NCI-H146 (cell line): ENCODE data around the gene INPP4A.
"Not testable (repeated sequence)": the region's sequence is repeated elsewhere in the genome, so short reads cannot be mapped to it uniquely, and the experiment has no call there.

Experiments used
- DNase-seq: peaks from one replicate; lab custom pipeline; 2025; lab: John Stamatoyannopoulos, UW

The INPP4A gene

DNA sequence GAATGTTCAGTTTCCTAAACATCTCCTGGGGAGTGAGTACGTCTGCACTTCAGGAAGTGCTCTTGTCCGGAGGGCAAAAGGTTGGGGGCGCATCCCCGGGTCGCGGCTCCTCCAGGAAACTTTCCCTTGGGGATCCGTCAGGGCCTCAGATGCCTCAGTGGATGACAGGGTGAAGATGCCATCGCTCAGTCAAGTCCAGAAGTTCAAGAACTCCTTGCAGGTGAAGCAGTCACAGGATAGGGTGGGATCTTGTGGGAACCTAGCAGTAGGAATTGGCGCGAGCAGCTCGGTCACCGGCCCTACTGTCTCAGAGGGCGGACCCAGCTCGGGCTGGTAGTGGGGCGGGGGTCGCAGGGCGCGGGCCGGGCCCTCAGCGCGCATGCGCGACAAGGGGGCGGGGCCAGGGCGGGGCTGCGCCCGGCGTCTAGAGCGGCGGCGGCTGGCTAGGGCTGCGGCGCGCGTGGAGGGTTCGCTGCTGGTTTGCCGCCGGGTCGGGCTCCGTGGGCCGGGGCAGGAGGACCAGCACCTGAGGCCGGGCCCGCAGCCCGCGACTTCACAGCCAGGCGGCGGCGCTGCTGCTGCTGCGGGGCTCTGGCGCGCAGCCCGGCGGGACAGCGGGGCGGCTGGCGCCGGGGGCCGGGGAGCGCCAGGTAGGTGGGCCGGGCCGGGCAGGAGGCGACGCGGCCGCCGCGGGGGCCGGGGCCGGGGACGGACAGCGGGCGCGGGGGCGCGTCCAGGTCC lies at the start of gene INPP4A:
Gene INPP4A (plus strand): TSS at position 423 of the 741 bp plus-strand sequence. CDS start 75,191 bp downstream, outside the sequence.
- DNase-seq = peak; percentile 82

DNA sequence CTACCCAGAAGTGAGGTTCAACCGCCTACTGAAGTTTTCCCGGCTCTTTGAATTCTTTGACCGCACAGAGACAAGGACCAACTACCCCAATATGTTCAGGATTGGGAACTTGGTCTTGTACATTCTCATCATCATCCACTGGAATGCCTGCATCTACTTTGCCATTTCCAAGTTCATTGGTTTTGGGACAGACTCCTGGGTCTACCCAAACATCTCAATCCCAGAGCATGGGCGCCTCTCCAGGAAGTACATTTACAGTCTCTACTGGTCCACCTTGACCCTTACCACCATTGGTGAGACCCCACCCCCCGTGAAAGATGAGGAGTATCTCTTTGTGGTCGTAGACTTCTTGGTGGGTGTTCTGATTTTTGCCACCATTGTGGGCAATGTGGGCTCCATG lies 48.7 kb upstream of the INPP4A start:
- DNase-seq = no peak

DNA sequence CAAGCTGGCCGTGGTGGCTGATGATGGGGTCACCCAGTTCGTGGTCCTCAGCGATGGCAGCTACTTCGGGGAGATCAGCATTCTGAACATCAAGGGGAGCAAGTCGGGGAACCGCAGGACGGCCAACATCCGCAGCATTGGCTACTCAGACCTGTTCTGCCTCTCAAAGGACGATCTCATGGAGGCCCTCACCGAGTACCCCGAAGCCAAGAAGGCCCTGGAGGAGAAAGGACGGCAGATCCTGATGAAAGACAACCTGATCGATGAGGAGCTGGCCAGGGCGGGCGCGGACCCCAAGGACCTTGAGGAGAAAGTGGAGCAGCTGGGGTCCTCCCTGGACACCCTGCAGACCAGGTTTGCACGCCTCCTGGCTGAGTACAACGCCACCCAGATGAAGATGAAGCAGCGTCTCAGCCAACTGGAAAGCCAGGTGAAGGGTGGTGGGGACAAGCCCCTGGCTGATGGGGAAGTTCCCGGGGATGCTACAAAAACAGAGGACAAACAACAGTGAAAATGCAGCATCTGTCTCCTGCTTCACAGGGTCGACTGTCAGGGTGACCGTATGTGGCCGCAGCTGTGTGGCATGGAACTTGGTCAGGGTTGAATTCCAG lies 47.8 kb upstream of the INPP4A start:
- no peak for DNase-seq

DNA sequence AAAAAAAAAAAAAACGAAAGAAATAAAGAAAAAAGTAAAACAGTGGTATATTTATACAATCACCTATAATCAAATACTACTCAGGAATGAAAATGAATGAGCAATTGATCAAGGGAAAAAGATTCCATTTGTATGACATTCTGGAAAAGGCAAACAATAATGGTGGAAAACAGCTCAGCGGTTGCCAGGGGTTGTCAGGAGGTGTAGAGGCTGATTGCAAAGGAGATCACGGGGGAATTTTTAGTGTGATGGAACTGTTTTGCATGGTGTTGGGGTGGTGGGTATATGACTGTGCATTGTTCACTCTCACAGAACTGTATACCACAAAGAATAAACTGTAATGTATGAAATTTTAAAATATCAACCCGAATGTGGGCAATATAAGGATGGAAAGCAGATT lies 45.5 kb upstream of the INPP4A start:
- DNase-seq = no peak

DNA sequence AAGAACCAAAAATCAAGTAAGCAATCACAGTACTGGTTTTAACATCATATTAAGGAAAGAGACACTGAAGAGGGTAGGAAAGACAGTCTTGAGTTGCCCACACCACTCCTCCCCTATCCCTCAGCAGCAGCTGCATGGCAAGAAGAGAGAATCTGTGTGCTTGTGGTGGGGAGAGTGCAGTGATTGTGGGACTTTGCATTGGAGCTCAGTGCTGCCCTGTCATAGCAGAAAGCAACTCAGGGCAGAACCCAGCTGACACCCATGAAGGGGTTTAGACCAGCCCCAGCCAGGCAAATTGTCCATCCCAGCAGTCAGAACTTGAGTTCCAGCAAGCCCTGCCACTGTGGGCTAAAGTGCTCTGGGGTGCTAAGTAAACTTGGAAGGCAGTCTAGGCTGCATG lies 40.8 kb upstream of the INPP4A start:
- no peak for DNase-seq

DNA sequence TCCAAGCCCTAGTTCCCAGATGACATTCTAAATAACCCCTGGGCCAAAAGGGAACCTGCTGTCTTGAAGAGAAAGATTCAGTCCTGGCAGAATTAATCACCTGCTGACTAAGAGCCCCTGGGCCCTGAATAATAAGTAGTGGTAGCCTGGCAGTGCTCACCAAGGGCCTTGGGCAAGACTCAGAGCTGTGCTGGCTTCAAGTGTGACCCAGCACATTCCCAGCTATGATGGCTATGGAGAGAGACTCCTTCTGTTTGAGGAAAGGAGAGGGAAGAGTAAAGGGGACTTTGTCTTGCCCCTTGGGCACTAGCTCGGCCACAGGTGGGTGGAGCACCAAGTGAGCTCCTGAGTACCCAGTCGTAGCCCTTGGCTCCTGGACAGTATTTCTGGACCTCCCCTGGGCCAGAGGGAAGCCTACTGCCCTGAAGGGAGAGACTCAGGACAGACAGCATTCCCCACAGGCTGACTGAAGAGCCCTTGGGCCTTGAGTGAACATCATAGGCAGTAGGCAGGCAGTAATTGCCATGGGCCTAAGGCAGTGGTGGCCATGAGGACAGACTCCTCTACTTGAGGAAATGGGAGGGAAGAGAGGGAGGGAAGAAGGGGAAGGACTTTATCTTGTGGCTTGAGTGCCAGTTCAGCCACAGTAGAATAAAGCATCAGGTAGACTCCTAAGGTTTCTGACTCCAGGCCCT lies 40.0 kb upstream of the INPP4A start:
- no peak for DNase-seq

DNA sequence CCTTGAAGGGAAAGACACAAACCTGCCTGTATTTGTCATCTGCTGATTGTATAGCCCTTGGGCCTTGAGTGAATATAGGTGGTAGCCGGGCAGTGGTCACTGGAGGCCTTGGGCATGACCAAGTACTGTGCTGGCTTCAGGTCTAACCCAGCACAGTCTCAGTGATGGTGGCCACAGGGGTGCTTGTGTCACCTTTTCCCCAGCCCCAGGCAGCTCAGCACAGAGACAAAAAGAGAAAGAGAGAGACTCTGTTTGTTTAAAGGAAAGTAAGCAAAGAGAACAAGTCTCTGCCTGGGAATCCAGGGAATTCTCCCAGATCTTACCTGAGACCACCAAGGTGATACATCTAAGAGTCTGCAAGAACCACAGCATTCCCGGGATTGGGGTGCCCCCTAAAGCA lies 39.4 kb upstream of the INPP4A start:
- DNase-seq = no peak

DNA sequence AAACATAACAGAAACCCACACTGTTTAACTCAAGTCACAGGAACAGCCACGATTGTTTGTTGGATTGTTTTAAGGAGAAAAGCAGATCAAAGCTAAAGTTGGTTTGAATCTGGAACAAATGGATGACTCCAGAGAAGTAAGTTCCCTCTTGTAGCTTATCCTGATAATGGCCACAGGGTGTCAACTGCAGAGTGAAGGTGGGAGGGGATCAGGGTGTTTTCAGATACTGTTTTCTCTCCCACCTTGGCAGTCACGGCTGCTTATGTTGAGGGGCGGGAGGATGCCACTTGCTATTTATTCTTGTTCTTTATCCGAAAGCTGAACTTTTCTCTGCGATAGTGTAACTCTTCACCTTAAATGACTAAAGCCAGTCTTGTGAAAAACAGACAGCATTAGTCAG lies 36.5 kb upstream of the INPP4A start:
- DNase-seq = no peak

DNA sequence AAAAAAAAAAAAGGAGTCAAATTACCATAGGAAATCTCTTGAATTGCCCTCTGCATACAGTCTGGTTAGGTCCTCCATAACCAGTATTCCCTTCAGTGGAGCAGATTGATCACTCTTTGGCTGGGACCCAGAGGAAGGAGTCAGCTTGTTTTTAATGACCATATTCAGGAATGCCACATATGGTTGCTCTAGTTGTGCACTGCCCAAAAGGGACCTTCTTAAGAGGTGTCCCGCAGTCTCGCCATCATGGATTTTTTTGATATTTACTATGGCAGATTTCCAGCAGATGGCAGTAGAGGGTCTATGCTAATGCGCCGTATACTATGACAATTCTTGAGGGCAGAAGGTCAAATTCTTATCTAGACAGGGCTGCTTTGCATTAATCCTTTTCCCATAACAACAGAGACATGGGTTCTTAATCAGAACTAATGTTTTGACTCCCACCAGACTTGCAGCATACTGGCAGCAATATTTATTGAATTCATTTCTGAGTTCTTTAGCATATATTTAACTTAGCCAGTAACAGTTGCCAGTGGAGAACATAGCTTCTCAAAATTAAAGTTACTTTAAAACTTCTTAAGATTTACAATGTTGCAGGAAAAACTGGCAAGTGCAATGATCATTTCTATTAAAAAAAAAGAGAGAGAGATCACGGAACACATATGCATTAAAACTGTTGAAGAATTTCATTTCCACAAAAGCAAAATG lies 31.8 kb upstream of the INPP4A start:
- DNase-seq = peak; percentile 65

DNA sequence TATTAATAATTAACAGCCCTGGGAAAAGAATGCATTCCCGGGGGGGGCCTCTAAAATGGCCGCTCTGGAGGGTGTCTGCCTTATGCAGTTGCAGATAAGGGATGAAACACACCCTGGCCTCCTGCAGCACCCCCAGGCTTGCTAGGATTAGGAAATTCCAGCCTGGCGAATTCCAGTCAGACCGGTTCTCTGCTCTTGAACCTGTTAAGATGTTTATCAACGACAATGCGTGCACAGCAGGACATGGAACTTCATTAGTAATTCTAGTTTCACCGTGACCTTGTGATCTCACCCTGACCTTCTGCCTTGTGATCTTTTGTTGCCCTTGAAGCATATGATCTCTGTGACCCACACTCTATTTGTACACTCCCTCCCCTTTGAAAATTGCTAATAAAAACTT lies 30.4 kb upstream of the INPP4A start:
- not testable (repeated sequence) for DNase-seq

DNA sequence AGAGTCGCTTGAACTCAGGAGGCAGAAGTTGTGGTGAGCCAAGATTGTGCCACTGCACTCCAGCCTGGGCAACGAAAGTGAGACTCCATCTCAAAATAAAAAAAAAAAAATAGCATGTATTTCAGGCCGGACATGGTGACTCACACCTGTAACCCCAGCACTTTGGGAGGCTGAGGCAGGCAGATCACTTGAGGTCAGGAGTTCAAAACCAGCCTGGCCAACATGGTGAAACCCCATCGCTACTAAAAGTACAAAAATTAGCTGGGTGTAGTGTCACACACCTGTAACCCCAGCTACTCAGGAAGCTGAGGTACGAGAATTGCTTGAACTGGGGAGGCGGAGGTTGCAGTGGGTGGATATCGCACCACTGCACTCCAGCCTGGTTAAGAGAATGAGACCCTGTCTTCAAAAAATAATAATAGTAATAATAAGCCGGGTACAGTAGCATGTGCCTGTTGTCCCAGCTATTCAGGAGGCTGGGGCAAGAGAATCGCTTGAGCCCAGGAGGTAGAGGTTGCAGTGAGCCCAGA lies 28.9 kb upstream of the INPP4A start:
- DNase-seq = not testable (repeated sequence)

DNA sequence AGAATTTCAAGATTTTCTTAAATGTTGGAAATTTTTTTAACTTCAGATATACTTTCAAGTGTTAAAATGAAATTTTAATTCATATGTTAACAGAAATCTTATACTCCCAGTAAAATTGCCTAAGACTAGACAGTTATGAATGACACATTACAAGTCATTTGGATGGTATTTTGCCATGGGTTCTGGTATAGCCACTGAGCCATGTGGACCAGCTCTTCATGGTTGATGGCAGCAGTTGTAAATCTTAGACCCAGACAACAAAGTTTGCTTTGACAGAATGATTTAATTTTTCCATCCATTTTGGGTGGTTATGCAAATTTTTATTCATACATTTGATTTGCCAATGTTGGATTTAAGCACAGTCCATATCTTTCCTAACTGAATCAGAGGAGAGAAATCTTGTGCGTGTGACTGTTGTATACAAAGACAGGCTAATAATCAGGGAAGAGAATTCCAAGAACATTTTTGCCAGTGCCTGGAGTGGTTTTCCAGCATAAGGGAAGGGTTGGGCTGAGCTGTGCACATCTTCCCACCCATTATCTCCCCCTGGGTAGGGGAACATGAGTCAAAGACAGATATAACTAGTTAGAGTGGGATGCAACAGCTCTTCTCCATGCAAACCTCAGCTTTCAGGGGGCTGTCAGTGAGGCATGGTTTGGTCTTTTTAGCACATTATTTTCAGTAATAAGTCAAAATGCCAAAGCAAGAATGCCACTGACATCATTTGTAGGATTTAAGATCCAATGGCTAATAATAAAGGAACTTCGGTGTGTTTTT lies 28.1 kb upstream of the INPP4A start:
- no peak for DNase-seq

DNA sequence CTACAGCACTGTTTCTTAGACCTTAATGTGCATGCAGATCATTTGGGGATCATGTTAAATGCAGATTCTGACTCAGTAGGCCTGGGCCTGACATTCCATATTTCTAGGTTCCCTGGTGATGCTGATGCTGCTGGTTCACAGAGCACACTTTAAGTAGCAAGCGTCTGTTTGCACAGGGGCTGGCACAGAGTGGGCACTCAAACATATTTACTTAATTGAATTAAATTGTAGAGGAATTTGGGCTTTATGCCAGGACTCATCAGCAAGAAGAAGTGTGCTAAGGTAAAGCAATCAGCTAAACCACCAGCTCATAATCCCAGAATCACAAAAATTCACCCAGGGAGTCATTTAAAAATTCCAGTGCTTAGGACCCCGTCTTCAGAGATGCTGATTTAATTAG lies 25.1 kb upstream of the INPP4A start:
- no peak for DNase-seq

DNA sequence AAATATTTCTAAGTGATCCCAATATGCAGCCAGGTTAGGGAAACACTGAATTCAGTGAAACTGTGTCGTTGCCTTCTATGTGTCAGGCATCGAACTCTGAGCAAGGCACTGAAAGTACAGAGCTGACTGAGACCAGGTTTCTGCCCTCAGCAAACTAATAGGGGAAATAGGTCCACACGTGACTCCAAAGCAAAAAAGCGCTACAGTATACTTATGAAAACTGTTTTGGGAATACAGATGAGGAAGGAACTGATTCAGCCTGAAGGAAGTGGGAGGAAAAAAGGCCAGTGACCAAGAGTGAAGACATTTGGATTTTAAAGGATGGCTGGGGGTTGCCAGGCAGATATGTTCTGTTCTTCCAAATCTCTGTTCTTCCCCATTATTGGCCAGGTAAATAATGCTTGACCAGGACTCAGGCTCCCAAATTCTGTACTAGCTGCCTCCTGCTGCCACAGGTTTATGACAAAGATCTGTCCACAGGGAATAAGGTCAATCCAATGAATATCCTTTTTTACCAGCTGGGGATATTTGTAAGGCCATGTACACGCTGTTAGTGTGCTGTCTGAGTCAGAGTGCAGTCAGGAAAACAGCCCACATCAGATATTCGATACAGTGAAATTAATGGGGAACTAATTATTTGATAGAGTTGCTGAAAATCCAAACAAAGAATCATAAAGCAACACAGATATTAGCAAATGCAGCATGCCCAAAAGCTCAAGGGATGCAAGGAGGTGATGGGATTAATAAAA lies 24.5 kb upstream of the INPP4A start:
- DNase-seq = no peak

DNA sequence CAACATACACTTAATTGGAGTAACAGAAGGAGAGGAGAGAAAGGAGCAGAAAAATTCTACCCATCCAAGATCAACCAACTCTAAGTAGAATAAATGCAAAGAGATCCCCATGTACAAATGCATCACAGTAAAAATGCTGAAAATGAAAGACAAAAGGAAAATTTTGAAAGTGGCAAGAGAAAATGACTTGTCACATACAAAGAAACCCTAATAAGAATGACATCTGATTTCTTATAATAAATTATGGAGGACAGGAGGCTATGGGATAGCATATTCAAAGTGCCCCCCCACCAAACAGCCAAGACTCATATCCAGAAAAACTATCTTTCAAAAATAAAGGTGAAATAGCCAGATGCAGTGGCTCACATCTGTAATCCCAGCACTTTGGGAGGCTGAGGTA lies 22.2 kb upstream of the INPP4A start:
- DNase-seq = no peak

DNA sequence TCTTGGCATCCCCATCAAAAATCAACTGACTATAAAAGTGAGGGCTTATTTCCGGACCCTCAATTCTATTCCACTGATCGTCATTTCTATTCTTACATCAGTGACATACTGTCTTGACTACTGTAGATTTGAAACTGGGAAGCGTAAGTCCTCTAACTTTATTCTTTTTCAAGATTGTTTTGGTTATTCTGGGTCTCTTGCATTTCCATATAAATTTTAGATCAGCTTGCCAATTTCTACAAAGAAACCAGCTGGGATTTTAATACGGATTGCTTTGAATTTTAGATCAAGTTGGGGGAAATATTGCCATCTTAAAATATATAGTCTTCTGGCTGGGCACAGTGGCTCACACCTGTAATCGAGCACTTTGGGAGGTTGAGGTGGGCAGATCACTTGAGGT lies 17.9 kb upstream of the INPP4A start:
- DNase-seq = no peak

DNA sequence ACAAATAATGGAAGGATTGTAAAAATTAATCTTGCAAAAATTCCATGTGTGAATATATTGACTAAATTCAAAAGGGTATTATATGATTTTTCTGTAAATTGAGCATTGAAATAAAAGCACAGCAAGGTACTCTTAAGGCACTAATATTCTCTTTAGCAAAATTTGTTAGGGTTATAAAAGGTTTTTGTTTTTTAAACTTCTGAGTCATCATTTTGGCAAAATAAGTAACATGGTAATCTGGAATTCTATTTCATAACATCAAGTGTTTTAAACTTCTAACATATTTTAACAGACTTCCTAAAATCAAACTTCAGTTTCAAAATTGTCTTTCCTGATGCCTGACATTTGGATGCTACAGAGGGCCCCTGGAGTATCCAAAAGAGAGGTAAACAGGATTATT lies 12.5 kb upstream of the INPP4A start:
- DNase-seq = no peak

DNA sequence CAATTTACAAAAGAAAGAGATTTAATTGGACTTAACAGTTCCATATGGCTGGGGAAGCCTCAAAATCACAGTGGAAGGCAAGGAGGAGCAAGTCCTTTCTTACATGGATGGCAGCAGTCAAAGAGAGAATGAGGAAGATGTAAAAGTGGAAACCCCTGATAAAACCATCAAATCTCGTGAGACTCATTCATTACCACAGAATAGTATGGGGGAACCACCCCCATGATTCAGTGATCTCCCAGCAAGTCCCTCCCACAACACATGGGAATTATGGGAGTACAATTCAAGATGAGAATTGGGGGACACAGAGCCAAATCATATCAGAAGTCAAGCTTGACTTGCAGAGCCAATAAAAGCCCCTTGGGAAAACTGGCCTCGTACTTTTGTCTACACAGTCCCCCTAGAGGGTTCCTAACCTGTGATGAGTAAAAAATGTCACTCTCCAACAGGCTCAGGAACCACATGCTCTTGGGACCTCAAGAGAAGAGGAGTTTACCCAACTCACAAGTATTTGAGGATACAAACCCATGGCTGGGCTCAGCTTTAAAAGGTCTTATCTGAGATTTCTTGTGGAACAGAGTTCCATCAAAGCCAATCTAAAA lies 11.2 kb upstream of the INPP4A start:
- no peak for DNase-seq

DNA sequence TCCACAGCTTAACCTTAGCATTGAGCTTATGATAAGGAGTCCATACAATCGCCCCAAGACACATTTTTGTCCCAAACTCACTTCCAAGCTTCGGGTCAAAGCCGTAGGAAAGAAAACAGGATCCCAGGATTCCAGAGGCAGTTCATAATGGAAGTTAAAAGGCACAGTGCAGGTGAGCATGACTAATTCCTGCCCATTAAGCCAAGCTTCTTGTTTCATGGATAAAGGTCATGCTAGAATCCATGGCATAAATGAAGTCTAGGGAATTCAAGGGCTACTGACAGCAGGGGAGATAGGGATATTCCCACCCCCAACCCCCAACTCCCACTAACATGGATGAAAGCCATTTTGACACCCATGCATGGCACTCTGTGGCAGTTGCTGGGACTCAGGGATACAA lies 10.2 kb upstream of the INPP4A start:
- no peak for DNase-seq

DNA sequence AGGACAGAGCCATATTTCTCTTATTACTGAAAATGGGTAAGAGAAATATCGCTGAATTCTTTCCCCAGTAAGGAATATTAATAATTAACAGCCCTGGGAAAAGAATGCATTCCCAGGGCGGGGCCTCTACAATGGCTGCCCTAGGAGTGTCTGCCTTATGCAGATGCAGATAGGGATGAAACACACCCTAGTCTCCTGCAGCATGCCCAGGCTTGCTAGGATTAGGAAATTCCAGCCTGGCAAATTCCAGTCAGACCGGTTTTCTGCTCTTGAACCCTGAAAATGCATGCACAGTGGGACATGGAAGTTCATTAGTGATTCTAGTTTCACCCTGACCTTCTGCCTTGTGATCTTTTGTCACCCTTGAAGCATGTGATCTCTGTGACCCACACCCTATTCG lies 9.0 kb upstream of the INPP4A start:
- DNase-seq = not testable (repeated sequence)
